Nephron progenitor cell (in vitro differentiated cells): ENCODE measurements around the gene CHST1.
A peak's percentile ranks its signal among the peaks of the same experiment; 100 is the strongest.

Experiments
- DNase-seq: peaks from one replicate; pipeline ENCODE4 v3.0.0; 2021
- H3K27ac Mint-ChIP-seq: 2 replicates; pipeline ENCODE4 v1.8.0; 2021; ENCODE audit warnings: mild to moderate bottlenecking, moderate library complexity, mixed read lengths
- H3K27me3 Mint-ChIP-seq: 2 replicates; pipeline ENCODE4 v1.8.0; 2021; ENCODE audit warnings: mild to moderate bottlenecking, low read depth, mixed read lengths; ENCODE audit not compliant: poor library complexity
- H3K36me3 Mint-ChIP-seq: 2 replicates; pipeline ENCODE4 v1.8.0; 2021; ENCODE audit warnings: low read depth, mixed read lengths
- H3K4me1 Mint-ChIP-seq: 2 replicates; pipeline ENCODE4 v1.8.0; 2021; ENCODE audit warnings: mixed read lengths
- H3K4me3 Mint-ChIP-seq: 2 replicates; pipeline ENCODE4 v1.8.0; 2021; ENCODE audit warnings: mild to moderate bottlenecking, moderate library complexity, mixed read lengths
- H3K9me3 Mint-ChIP-seq: 2 replicates; pipeline ENCODE4 v1.8.0; 2021; ENCODE audit warnings: mild to moderate bottlenecking, moderate library complexity, mixed read lengths
- CTCF ChIP-seq: fragments of 200-600 bp; sonication (generic); IDR thresholded peaks from 2 replicates; pipeline ENCODE4 v1.5.0; 2021; ENCODE audit warnings: antibody characterized with exemption

Gene CHST1

DNA sequence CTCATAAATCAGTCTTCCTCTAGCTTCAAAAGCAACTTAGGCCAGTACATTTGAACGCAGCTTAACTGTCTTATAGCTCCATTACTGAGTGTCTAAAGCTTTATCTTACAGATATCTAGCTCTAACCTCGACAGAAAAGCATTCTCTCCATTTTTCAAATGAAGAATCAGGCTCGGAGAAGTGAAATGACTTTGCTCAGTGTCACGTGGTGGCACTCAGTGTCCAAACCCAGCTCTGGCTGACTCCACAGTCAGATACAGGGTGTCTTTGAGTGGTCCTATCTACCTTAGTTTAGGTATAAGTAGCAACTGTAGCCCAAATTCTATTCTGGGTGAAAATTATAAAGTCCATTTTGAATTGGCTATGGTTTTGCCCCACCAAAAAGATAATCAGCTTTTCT lies 38.7 kb upstream of the CHST1 start:
- TF ChIP-seq CTCF, result no peak
- DNase-seq, result no peak
- Mint-ChIP-seq H3K27me3 (peaks cover 22% of the 10 kb centered on the region), H3K4me1 (peaks cover 24% of the 10 kb centered on the region), H3K27ac (peak overlapping the region; percentile 19), H3K9me3 (no peaks in the 10 kb centered on the region), H3K36me3 (no peaks in the 10 kb centered on the region), H3K4me3 (no peak overlapping the region)

- no peaks in the 10 kb centered on the region for H3K9me3 Mint-ChIP-seq
Measured at GRCh38 chr11:45702511-45702910, 37.1 kb upstream of the CHST1 start.

GRCh38 chr11:45698777-45699497 lies 33.5 kb upstream of the CHST1 start:
- no peak for DNase-seq
- no peak for TF ChIP-seq CTCF
- Mint-ChIP-seq H3K9me3 (no peaks in the 10 kb centered on the region), H3K27ac (no peak overlapping the region), H3K27me3 (peaks cover 24% of the 10 kb centered on the region), H3K36me3 (no peaks in the 10 kb centered on the region), H3K4me1 (peaks cover 23% of the 10 kb centered on the region), H3K4me3 (no peak overlapping the region)

More at GRCh38 chr11:45702511-45702910, 37.1 kb upstream of the CHST1 start:
- H3K27me3 Mint-ChIP-seq, result peaks cover 24% of the 10 kb centered on the region
- H3K4me3 Mint-ChIP-seq, result no peak overlapping the region
- H3K27ac Mint-ChIP-seq, result no peak overlapping the region
- no peaks in the 10 kb centered on the region for H3K36me3 Mint-ChIP-seq
- TF ChIP-seq CTCF, result no peak
- no peak for DNase-seq
- H3K4me1 Mint-ChIP-seq, result peaks cover 24% of the 10 kb centered on the region

- Mint-ChIP-seq H3K36me3 (no peaks in the 10 kb centered on the region), H3K4me1 (peaks cover 10% of the 10 kb centered on the region), H3K27me3 (peaks cover 29% of the 10 kb centered on the region), H3K9me3 (no peaks in the 10 kb centered on the region), H3K27ac (no peak overlapping the region), H3K4me3 (no peak overlapping the region)
- DNase-seq, result no peak
- TF ChIP-seq CTCF, result no peak
Measured at GRCh38 chr11:45692808-45693453, 27.5 kb upstream of the CHST1 start.

- Mint-ChIP-seq H3K27ac (no peak overlapping the region), H3K4me3 (no peak overlapping the region), H3K9me3 (no peaks in the 10 kb centered on the region), H3K27me3 (peaks cover 39% of the 10 kb centered on the region), H3K36me3 (no peaks in the 10 kb centered on the region), H3K4me1 (peaks cover 14% of the 10 kb centered on the region)
- no peak for TF ChIP-seq CTCF
- DNase-seq, result no peak
Measured at GRCh38 chr11:45688472-45689033, 23.1 kb upstream of the CHST1 start.
